GM21786 (cell line): ENCODE data around the gene TSPAN33.

Experiments
- ATAC-seq: cut with Tn5 transposase; IDR thresholded peaks from one replicate; pipeline ENCODE4 v1.9.1; 2021; ENCODE audit not compliant: unreplicated experiment

TSPAN33 gene

DNA sequence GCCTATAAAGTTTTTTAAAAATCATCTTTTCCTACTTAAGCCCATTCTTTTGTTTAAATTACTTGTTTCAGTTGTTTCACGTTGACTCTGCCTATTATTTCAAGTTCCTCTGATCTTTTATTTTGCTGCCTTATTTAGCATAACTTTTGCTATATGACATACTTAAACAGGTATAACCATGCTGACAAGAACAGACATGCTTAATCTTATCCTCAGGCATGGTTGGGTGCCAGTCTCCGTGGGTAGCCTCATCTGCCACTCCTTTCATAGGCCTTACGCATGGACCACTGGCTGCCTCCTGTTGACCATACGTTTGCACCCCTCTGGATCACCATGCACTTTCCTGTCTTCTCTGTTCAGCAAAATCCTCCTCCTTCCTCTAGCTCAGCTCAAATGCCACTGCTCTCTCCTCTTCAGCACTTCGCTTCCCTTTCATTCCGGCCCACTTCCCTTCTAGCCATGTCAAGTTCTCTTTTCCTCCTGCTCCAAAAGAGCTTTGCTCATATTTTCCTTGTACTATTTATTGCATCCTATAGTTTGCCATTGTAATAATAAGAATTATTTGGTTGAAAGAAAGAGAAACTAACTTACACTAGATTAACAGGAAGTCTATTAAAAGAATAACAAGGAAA is 10.0 kb upstream of the TSPAN33 start:
- ATAC-seq: no peak

DNA sequence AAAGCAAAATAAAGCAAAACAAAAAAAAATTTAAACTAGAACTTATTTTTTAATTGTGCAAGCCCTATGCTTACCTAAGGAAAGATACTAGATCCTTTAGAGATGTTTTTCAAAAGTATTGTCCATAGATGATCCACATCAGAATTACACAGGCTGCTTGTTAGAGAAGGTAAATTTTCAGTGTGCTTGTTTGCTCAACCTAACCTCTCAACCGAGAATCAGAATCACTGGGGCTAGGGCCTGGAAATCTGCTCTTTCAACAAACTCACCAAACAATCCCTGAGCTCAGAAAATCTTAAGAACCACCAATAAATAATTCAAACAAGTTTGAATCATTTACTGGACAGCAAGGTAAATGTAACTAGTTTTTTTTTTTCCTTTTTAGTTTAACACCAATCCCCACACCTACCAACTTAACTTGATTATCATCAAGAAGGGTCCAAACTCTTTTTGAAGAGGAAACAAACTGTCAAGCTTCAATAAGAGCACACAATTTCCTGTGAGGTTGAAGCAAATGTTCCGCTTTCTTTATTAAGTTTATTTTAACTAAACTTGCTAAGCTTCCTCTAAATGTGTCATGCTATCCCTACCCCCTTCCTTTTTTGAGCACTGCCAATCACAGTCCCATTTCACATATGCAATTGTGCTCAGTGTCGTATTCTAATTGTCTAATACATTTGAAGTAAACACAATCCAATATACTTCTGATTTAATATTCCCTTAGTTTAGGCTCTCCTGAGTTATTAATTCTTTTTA is 7.4 kb upstream of the TSPAN33 start:
- no peak for ATAC-seq

DNA sequence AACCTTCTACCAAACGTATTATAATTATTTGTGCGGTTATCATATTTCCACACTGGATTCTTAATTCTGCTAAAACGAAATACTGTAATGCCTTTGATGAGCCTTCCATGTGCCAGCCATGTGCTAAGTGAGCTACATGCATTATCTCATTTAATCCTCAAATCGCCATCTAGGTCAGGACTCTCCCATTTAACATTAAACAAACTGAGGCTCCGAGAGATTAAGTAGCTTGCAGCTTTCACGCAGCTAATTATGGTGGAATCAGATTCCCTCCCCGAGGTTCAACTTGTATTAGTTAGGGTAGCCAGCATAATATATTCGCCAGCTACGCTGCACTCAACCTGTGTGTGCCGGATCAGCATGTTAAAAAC is 798 bp upstream of the TSPAN33 start:
- ATAC-seq: no peak

DNA sequence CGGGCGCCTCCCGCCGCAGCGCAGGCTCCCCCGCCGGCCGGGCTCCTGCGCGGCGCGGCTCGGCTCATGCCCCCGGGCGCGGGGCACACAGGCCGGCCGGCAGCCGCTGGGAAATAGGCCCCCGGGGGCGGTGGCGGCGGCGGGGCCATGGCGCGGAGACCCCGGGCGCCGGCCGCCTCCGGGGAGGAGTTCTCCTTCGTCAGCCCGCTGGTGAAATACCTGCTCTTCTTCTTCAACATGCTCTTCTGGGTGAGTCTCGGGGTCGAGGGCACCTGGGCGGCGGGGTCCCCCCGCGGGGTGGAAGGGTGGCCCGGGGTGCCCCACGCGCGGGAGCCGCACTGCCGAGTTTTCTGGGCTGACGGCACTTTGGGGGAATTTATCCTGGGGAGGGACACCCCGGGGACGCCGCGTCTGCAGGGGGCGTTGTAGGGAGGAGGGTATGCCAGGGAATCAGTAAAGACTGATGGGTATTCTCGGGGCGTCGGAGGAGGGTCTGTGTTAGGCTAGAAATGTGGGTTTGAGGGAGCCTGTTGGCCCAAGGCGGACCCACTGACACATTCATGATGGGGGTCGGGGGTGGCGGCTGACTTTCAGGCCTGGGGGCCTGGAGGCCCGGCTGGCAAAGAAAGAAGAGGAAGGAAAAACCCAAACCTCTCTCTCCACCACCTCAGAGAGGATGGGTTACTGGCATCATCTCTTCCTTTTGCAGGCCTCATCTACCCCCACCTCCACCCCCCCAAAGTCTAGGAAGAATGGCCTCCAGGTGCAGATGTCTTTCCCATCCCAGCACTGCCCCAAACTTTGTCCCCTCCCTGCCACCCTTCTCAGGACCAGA is 544 bp downstream of the TSPAN33 start:
- no peak for ATAC-seq

- peak; percentile 66 for ATAC-seq
Observed at GRCh38 chr7:129146237-129146979, 1.9 kb downstream of the TSPAN33 start.

DNA sequence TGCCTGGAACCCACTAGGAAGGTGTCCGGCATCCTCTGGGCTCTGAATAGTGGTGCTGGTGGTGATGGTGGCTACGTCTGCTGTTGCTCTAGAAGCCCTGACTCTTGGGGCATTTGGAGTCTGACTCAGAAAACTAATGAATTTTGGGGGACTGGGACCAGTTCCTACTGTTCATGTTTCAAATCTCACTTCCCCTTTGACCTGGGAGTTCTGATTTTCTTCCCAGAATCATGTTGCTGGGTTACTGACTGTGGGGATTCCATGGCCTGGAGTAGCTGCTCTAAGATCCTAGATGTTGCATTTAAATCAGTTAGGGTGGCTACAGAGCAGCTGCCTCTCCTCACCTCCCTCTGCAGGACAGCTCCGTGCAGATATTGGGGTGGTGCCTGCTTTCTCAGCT is 3.2 kb downstream of the TSPAN33 start:
- ATAC-seq: no peak

GRCh38 chr7:129149511-129149910 is 5.0 kb downstream of the TSPAN33 start:
- ATAC-seq: no peak

GRCh38 chr7:129150199-129150996 is 5.9 kb downstream of the TSPAN33 start:
- no peak for ATAC-seq

GRCh38 chr7:129157651-129158050 is 13.1 kb downstream of the TSPAN33 start:
- no peak for ATAC-seq

GRCh38 chr7:129159539-129159938 is 15.0 kb downstream of the TSPAN33 start:
- ATAC-seq: no peak

DNA sequence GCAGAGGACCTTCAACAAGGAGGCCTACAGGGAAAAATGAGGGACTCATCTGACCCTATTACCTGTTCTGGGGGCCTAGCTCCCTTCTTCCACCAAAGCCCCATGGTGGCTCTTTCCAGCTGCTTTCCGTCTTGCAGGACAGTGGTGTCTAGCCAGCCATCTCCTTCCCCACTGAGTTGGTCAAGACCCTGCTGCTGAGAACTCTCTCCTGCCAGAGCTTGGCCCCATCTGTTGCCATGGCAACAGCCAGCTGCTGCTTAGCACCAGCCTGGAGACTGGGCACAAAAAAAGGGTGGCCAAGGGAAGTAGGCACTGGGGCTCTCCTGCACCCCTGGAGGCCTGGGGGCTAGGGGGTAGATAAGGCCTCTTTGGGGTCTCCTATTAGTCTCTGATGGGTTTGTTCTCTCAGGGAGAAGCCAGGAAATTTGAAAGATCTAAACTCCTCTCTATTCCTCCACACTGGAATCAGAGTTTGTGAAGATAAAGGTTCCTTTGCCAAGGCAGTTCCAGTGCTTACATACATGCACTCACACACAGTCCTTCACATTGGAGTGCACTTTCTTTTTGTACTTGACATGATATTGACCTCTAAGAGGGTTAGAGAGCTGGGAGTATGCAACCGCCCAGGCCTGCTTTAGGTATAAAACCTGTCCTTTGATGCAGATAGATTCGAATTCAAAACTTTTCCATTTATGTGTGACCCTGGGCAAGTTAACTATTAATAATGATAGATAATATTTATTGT is 15.8 kb downstream of the TSPAN33 start:
- no peak for ATAC-seq

GRCh38 chr7:129161524-129162225 is 17.2 kb downstream of the TSPAN33 start:
- ATAC-seq: no peak

DNA sequence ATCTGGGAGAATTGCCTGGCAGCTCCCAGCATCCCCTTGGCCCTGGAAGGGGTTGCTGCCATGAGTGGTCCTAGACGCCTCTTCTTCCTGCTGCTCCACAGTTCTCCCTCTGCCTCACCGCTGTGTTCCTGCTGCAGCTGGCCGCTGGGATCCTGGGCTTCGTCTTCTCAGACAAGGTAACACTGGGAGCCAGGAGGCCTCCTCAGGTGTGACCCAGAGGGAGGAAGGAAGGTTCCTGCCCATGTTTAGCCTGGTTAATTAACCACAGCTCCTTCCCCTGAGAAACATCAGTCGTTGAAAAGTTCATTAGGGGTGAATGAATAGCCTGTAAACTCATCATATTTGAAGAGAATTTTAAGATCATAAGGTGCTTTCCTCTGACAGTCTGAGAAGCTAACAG is 18.2 kb downstream of the TSPAN33 start:
- no peak for ATAC-seq

DNA sequence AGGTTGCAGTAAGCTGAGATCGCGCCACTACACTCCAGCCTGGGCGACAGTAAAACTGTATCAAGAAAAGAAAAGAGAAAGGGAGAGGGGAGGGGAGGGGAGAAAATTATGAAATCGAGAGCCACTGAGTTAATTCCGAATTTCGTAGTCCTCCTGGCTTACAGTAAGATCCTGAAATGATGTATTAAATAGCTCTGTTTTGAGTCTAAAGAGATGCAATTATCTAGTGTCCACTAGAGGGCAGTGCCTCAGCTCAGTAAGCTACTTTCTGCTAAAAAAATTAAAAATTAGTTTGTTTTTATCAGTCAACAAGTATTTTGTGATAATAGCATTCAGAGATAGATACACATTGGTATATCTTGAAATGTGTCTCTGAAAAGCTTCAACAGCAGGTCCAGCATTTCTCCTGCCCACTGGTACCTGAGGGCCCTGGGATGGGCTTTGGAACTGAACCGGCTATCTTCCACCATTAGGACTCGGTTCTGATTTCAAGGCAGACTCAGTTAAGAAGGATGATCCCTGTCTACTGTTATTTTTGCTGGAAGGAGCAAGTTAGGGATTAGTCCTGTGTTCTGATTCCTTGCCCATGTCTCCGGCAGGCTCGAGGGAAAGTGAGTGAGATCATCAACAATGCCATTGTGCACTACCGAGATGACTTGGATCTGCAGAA is 19.5 kb downstream of the TSPAN33 start:
- no peak for ATAC-seq

- no peak for ATAC-seq
Observed at GRCh38 chr7:129166745-129167144, 22.2 kb downstream of the TSPAN33 start.

- no peak for ATAC-seq
Observed at GRCh38 chr7:129167817-129168216, 23.3 kb downstream of the TSPAN33 start.

GRCh38 chr7:129168231-129169021 is 23.9 kb downstream of the TSPAN33 start:
- no peak for ATAC-seq

GRCh38 chr7:129169171-129169671 is 24.7 kb downstream of the TSPAN33 start:
- ATAC-seq: no peak
